ENCODE results near the gene ZNF407.

ZNF407 gene

DNA sequence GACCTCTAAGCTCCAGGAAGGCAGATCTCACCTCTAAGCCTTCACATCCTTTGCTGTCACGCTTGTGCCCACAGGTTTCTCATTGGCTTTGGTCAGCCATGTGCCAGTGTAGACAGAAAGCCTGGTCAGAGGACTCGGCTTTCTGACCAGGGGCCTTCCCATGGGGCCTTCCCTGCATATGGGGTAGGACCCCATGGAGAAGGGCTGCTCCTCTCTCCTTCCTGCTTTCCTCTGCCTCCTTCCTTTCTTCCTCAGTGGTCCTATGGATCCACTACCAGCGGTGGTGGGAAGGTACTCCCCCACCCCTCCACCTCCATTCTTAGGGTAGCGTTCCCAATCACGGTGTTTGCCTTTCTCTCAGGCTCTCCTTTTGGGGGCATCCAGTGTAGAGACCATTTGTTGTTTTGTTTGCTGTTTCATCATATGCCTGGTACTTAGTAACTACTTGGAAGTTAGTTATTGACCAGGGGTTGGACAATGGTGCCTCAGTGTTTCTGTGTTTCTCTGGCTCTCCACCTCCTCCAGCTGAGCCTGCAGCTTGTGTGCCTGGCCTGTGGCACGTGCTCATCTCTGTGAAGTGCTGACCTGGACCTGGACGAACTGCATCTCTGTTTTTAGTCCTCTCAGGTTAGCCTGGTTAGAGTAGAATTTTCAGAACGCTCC lies 71.6 kb downstream of the ZNF407 start:
- no peak for DNase-seq (ENCODE audit: low read depth)

- no peak for DNase-seq (ENCODE audit: low read depth)
Measured at GRCh38 chr18:74672371-74672770, 74.7 kb downstream of the ZNF407 start.

- no peak for DNase-seq (ENCODE audit: low read depth)
Measured at GRCh38 chr18:74674487-74674886, 76.8 kb downstream of the ZNF407 start.

GRCh38 chr18:74679006-74679678 lies 81.5 kb downstream of the ZNF407 start:
- no peak for DNase-seq (ENCODE audit: low read depth)

- no peak for DNase-seq (ENCODE audit: low read depth)
Measured at GRCh38 chr18:74679679-74680076, 82.0 kb downstream of the ZNF407 start.

DNA sequence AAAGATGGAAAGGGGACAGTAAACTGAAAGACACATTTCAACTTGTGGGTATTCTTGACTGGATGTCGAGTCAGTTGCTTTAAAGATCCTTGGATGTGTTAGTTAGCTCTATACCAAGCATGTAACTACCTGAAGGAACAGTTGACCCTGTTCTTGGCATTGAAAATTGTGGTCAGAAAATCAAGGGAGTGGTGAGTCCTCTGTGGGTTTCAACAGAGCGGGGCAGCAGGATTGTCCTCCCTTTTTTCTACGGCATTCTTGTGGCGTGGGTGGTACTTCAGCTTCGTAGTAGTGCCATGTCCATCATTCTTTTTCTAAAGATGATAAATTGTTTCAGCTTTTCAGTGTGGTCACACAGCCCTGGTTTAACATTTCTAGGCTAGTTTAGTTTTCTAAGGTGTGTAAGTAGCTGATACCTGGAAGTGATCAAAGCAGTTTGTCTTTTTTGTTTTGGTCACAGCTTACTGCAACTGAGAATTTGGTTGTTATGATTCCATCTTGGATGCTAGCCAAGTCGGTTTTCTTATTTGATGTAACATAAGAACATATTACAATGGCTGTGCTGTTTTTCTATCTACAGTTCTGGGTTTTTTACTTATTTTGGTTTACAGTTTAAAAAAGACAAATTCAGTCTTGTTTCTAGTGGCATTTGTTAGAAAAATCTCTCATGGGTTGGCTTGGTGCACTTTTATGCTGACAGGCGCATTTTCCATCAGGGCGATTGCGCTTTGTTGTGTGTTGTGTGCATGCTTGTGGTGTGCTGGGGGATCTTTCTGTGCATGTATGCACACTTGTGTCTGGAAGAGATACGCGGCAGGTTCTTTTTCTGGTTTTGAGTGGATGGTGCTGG lies 84.7 kb downstream of the ZNF407 start:
- DNase-seq (ENCODE audit: low read depth): no peak

- no peak for DNase-seq (ENCODE audit: low read depth)
Measured at GRCh38 chr18:74682991-74683297, 85.3 kb downstream of the ZNF407 start.

GRCh38 chr18:74683573-74683972 lies 85.9 kb downstream of the ZNF407 start:
- no peak for DNase-seq (ENCODE audit: low read depth)

DNA sequence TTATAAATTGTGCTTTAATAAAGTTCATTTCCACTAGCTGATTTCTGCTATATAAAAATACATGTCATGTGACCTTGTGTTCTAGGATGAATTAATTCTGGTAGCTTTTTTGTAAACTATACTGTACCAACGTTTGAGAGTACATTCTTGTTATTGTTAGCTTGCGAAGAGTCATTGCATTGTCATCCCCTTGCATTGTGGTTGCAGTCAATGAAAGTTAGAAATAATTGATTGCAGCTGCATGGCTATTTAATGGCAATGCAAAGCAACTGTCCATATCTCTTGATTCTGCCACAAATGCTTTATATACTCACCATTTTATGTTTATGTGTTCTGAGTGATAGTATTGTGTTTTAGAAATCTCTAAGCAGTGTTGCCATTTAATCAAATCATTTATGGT lies 91.6 kb downstream of the ZNF407 start:
- DNase-seq (ENCODE audit: low read depth): no peak

DNA sequence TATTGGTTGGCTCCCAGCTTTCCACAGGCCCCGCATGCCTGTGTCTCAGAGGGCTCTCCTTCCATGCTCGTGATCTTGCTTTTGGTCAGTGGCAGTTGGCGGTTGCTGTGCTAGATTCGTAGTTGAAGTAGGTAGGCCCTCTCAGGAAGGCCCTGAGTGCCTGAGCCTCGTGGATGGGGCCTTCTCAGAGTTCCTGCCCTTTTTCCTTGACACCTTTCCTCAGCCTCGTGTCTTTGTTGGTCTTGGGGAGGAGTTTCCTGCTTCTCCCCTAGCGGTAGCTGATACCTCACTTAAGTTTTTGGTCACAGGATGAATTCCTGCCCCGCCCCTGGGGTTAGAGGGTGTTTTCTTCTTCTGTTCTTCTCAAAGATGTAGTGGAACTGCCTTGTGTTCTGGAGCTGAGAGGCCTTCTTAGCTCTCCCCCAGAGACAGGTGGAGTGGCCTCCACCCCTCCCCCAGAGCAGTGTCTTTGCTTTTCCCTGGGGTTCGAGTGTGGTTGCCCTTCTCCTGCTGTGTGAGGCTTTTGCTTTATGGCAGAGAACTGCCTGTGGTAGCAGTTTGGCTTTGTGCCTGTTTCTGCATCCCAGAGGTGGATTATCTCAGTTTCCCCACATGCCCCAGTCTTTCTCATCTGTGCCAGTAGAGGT lies 94.8 kb downstream of the ZNF407 start:
- no peak for DNase-seq (ENCODE audit: low read depth)

DNA sequence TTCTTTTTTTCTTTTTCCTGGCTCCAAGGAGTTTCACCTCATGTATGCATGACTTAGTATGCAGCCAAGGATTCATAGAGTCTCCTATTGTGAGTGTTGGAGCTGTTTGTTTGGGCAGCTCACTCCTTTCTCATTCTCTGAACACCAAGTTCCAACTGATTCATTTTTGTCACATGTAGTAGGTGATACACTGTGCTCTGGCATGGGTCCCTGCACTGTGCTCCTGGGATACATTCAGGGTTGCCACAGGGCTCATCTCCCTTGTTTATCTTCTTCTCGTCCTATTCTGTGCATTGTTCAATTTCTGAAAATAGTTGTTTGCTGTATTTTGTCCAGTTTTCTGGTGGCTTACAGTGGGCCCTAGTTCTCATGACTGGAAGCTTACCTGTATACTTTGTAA lies 96.8 kb downstream of the ZNF407 start:
- DNase-seq (ENCODE audit: low read depth): no peak

DNA sequence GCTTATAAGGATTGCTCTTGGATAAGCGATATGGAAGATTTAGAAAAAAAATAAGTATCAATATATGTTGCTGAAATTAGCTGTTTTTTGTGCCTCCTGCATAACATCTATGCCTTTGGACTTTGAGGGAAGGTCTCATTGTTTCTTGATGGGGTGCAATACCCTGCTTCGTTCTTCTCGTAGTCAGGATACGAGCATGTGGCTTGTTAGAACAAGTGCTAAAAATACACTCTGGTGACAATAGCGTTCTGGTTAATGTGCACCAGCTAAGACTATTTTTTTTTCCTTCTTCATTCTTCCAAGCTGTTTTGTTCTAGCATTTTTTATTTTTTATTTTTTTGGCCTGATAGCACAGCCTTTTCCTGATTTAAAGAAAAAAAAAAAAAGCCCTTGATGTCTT lies 97.5 kb downstream of the ZNF407 start:
- no peak for DNase-seq (ENCODE audit: low read depth)

DNA sequence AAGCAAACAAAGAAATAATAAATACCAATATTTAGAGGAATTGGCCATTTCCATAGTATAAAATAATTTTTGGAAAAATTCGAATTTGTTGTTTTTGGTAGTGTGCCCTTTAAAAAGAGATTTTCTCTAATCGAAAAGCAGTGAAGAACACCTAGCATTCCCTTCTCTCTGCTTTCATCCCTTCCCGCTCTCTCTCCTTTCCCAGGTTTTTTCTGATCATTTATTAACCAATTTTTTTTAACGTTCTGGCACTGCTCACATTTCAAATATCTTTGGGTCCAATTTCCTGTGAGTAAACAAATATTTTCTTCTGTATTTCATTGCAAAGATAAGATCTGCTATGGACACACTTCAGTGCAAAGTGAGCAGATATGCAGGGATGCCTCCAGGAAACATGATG lies 101.2 kb downstream of the ZNF407 start:
- no peak for DNase-seq (ENCODE audit: low read depth)

DNA sequence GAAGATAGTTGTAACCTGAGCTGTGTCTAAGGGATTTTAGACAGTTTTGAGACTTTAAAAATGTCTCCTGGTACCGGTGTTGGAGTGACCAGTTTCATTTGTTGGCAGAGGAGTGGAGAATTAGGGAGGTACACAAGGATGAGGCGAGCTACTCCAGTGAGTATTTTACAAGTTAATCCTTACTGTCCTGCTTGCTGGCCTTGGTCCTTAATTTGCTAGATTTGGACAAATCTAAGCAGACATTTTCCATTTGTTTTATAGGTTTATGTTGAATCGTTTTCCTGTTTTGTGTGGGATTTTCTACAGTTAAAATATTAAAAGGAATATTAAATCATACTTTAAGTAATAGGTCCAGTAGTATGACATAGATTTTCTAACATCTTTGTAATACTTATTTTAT lies 101.8 kb downstream of the ZNF407 start:
- no peak for DNase-seq (ENCODE audit: low read depth)

DNA sequence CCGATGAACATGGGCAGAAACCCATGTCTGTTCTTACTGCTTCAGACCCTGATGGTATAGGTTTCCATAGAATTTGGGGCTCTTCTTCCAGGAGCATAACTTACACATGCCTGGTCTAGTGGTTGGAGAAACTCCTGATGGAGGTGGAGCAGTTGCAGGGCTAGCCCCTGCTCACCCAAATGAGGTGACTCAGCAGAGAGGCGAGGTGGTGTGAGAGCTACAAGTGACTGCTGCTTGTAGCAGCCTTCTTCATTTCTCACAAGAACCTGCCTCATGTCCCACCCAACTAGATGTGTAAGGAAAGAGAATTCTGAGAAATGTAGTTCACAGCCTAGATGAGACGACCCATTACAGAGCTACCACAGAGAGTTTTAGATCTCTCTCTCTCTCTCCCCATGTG lies 105.3 kb downstream of the ZNF407 start:
- no peak for DNase-seq (ENCODE audit: low read depth)

DNA sequence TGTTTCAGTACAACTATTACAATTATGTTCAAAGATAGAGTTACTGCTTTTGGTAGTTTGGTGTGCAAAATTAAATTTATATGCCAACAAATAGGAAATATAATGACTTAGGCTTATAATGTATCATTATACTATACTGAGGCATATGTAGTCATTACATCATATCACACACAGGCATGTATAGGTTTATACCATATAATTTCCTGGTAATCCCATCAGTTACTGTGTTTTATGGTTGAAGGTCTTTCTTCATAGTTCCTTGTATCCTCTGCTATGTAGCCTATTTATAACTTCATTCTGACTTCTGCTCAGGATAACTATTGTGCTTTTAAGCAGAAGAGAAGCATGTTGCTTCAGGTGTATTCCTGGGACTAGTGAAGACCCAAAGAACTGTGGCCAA lies 110.5 kb downstream of the ZNF407 start:
- DNase-seq (ENCODE audit: low read depth): no peak

DNA sequence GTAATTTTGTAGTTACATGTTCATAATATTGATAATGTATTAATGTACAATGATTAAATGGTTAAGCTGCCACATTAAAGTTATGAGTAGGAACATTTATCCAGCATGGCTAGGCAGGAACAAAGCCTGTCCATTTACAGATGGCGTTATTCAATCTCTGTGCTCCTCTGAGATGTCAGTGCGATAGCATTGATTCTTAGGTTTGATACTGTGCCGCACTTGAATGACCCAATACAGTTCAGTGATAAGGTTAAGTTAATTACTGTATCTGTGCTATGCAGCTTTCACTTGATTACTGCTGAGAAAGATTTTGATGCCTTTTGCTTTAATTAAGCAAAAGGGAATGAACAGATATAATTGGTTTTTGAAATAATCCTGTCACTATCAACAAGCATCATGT lies 111.8 kb downstream of the ZNF407 start:
- no peak for DNase-seq (ENCODE audit: low read depth)

- no peak for DNase-seq (ENCODE audit: low read depth)
Measured at GRCh38 chr18:74714120-74714519, 116.5 kb downstream of the ZNF407 start.

GRCh38 chr18:74714791-74715190 lies 117.1 kb downstream of the ZNF407 start:
- no peak for DNase-seq (ENCODE audit: low read depth)

DNA sequence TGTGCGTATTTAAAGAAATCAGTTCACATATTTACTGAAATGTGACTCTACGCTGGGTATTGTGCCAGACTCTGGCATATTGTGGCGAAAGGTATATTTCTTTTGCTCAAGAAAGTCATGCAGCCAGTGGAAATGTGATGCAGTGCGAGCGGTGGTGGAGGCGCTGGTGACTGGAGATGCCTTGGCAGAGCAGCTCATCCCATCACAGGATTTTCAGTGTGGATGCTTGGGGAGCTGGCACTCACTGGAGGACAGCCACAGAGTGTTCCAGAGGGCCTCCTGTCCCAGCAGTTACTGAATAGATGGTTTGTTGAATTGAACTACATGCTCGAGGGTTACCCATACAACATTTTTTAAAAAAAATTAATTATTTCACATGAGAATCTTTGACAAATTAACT lies 117.6 kb downstream of the ZNF407 start:
- no peak for DNase-seq (ENCODE audit: low read depth)

- no peak for DNase-seq (ENCODE audit: low read depth)
Measured at GRCh38 chr18:74715865-74716712, 118.4 kb downstream of the ZNF407 start.

DNA sequence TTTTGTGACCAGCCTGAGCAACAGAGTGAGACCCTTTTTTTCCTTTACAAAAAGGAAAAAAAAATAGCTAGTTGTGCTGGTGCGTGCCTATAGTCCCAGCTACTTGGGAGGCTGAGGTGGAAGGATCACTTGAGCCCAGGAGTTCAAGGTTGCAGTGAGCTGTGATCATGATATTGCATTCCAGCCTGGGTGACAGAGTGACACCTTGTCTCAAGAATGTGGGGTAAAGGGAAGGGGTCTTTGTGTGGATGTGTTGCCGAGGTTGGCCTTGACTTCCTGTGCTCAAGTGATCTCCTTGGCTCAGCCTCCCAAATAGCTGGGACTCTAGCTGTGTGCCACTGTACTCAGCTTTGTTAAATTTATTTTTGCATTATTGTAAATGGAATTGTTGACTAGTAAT lies 120.6 kb downstream of the ZNF407 start:
- DNase-seq (ENCODE audit: low read depth): no peak
